ENCODE results near the gene GTSF1L.

The GTSF1L gene

GRCh38 chr20:43724383-43724782, 2.4 kb downstream of the GTSF1L start:
- Histone ChIP-seq H3K27ac (ENCODE audit: low read depth, low read length) (no peak overlapping the region), H3K36me3 (ENCODE audit: insufficient read depth, low read length) (no peaks in the 10 kb centered on the region), H3K9me3 (ENCODE audit: low read length) (no peaks in the 10 kb centered on the region), H3K4me1 (ENCODE audit: insufficient read depth, low read length) (no peaks in the 10 kb centered on the region), H3K4me3 (ENCODE audit: low read depth in 1 of 2, low read length in 2 of 2) (no peak overlapping the region), H3K27me3 (ENCODE audit: control insufficient read depth in 1 of 2, insufficient read depth in 2 of 2, low read length in 2 of 2) (no peaks in the 10 kb centered on the region), H3K9ac (ENCODE audit: low read length) (no peak overlapping the region)

GRCh38 chr20:43723735-43724134, 3.1 kb downstream of the GTSF1L start:
- no peak overlapping the region for H3K9ac ChIP-seq (ENCODE audit: low read length)
- no peaks in the 10 kb centered on the region for H3K4me1 ChIP-seq (ENCODE audit: insufficient read depth, low read length)
- H3K4me3 ChIP-seq (ENCODE audit: low read depth in 1 of 2, low read length in 2 of 2) = no peak overlapping the region
- no peaks in the 10 kb centered on the region for H3K9me3 ChIP-seq (ENCODE audit: low read length)
- H3K27ac ChIP-seq (ENCODE audit: low read depth, low read length) = no peak overlapping the region
- no peaks in the 10 kb centered on the region for H3K36me3 ChIP-seq (ENCODE audit: insufficient read depth, low read length)
- H3K27me3 ChIP-seq (ENCODE audit: control insufficient read depth in 1 of 2, insufficient read depth in 2 of 2, low read length in 2 of 2) = no peaks in the 10 kb centered on the region

GRCh38 chr20:43723186-43723585, 3.6 kb downstream of the GTSF1L start:
- Histone ChIP-seq H3K4me1 (ENCODE audit: insufficient read depth, low read length) (no peaks in the 10 kb centered on the region), H3K9ac (ENCODE audit: low read length) (no peak overlapping the region), H3K27ac (ENCODE audit: low read depth, low read length) (no peak overlapping the region), H3K36me3 (ENCODE audit: insufficient read depth, low read length) (no peaks in the 10 kb centered on the region), H3K9me3 (ENCODE audit: low read length) (no peaks in the 10 kb centered on the region), H3K4me3 (ENCODE audit: low read depth in 1 of 2, low read length in 2 of 2) (no peak overlapping the region), H3K27me3 (ENCODE audit: control insufficient read depth in 1 of 2, insufficient read depth in 2 of 2, low read length in 2 of 2) (no peaks in the 10 kb centered on the region)

GRCh38 chr20:43722153-43722505, 4.7 kb downstream of the GTSF1L start:
- Histone ChIP-seq H3K27me3 (ENCODE audit: control insufficient read depth in 1 of 2, insufficient read depth in 2 of 2, low read length in 2 of 2) (no peaks in the 10 kb centered on the region), H3K4me1 (ENCODE audit: insufficient read depth, low read length) (no peaks in the 10 kb centered on the region), H3K9me3 (ENCODE audit: low read length) (no peaks in the 10 kb centered on the region), H3K36me3 (ENCODE audit: insufficient read depth, low read length) (no peaks in the 10 kb centered on the region), H3K27ac (ENCODE audit: low read depth, low read length) (no peak overlapping the region), H3K9ac (ENCODE audit: low read length) (no peak overlapping the region), H3K4me3 (ENCODE audit: low read depth in 1 of 2, low read length in 2 of 2) (no peak overlapping the region)

- Histone ChIP-seq H3K4me1 (ENCODE audit: insufficient read depth, low read length) (no peaks in the 10 kb centered on the region), H3K27me3 (ENCODE audit: control insufficient read depth in 1 of 2, insufficient read depth in 2 of 2, low read length in 2 of 2) (no peaks in the 10 kb centered on the region), H3K9me3 (ENCODE audit: low read length) (no peaks in the 10 kb centered on the region), H3K27ac (ENCODE audit: low read depth, low read length) (no peak overlapping the region), H3K36me3 (ENCODE audit: insufficient read depth, low read length) (no peaks in the 10 kb centered on the region), H3K4me3 (ENCODE audit: low read depth in 1 of 2, low read length in 2 of 2) (no peak overlapping the region), H3K9ac (ENCODE audit: low read length) (no peak overlapping the region)
These were observed 5.2 kb downstream of the GTSF1L start for GRCh38 chr20:43721429-43722152.

GRCh38 chr20:43721097-43721428, 5.7 kb downstream of the GTSF1L start:
- H3K27ac ChIP-seq (ENCODE audit: low read depth, low read length) = no peak overlapping the region
- H3K4me3 ChIP-seq (ENCODE audit: low read depth in 1 of 2, low read length in 2 of 2) = no peak overlapping the region

GRCh38 chr20:43720007-43720406, 6.8 kb downstream of the GTSF1L start:
- no peaks in the 10 kb centered on the region for H3K27me3 ChIP-seq (ENCODE audit: control insufficient read depth in 1 of 2, insufficient read depth in 2 of 2, low read length in 2 of 2)
- H3K9ac ChIP-seq (ENCODE audit: low read length) = no peak overlapping the region
- H3K36me3 ChIP-seq (ENCODE audit: insufficient read depth, low read length) = no peaks in the 10 kb centered on the region
- H3K9me3 ChIP-seq (ENCODE audit: low read length) = no peaks in the 10 kb centered on the region
- no peaks in the 10 kb centered on the region for H3K4me1 ChIP-seq (ENCODE audit: insufficient read depth, low read length)
- H3K4me3 ChIP-seq (ENCODE audit: low read depth in 1 of 2, low read length in 2 of 2) = no peak overlapping the region
- H3K27ac ChIP-seq (ENCODE audit: low read depth, low read length) = no peak overlapping the region

More at GRCh38 chr20:43721097-43721428, 5.7 kb downstream of the GTSF1L start:
- H3K27me3 ChIP-seq (ENCODE audit: control insufficient read depth in 1 of 2, insufficient read depth in 2 of 2, low read length in 2 of 2) = no peaks in the 10 kb centered on the region
- H3K36me3 ChIP-seq (ENCODE audit: insufficient read depth, low read length) = no peaks in the 10 kb centered on the region
- H3K9me3 ChIP-seq (ENCODE audit: low read length) = no peaks in the 10 kb centered on the region
- H3K9ac ChIP-seq (ENCODE audit: low read length) = no peak overlapping the region
- H3K4me1 ChIP-seq (ENCODE audit: insufficient read depth, low read length) = no peaks in the 10 kb centered on the region

- H3K27ac ChIP-seq (ENCODE audit: low read depth, low read length) = no peak overlapping the region
- no peak overlapping the region for H3K4me3 ChIP-seq (ENCODE audit: low read depth in 1 of 2, low read length in 2 of 2)
- no peak overlapping the region for H3K9ac ChIP-seq (ENCODE audit: low read length)
- no peaks in the 10 kb centered on the region for H3K36me3 ChIP-seq (ENCODE audit: insufficient read depth, low read length)
- H3K27me3 ChIP-seq (ENCODE audit: control insufficient read depth in 1 of 2, insufficient read depth in 2 of 2, low read length in 2 of 2) = no peaks in the 10 kb centered on the region
- no peaks in the 10 kb centered on the region for H3K4me1 ChIP-seq (ENCODE audit: insufficient read depth, low read length)
- no peaks in the 10 kb centered on the region for H3K9me3 ChIP-seq (ENCODE audit: low read length)
These were observed 9.2 kb downstream of the GTSF1L start for GRCh38 chr20:43717616-43717995.

GRCh38 chr20:43716757-43717615, 9.8 kb downstream of the GTSF1L start:
- Histone ChIP-seq H3K4me3 (ENCODE audit: low read depth in 1 of 2, low read length in 2 of 2) (no peak overlapping the region), H3K4me1 (ENCODE audit: insufficient read depth, low read length) (no peaks in the 10 kb centered on the region), H3K9ac (ENCODE audit: low read length) (no peak overlapping the region), H3K9me3 (ENCODE audit: low read length) (no peaks in the 10 kb centered on the region), H3K36me3 (ENCODE audit: insufficient read depth, low read length) (no peaks in the 10 kb centered on the region), H3K27me3 (ENCODE audit: control insufficient read depth in 1 of 2, insufficient read depth in 2 of 2, low read length in 2 of 2) (no peaks in the 10 kb centered on the region), H3K27ac (ENCODE audit: low read depth, low read length) (no peak overlapping the region)

- no peaks in the 10 kb centered on the region for H3K9me3 ChIP-seq (ENCODE audit: low read length)
- no peak overlapping the region for H3K9ac ChIP-seq (ENCODE audit: low read length)
- no peaks in the 10 kb centered on the region for H3K27me3 ChIP-seq (ENCODE audit: control insufficient read depth in 1 of 2, insufficient read depth in 2 of 2, low read length in 2 of 2)
- no peak overlapping the region for H3K27ac ChIP-seq (ENCODE audit: low read depth, low read length)
- H3K36me3 ChIP-seq (ENCODE audit: insufficient read depth, low read length) = no peaks in the 10 kb centered on the region
- H3K4me3 ChIP-seq (ENCODE audit: low read depth in 1 of 2, low read length in 2 of 2) = no peak overlapping the region
- H3K4me1 ChIP-seq (ENCODE audit: insufficient read depth, low read length) = no peaks in the 10 kb centered on the region
These were observed 10.7 kb downstream of the GTSF1L start for GRCh38 chr20:43716123-43716522.

GRCh38 chr20:43715511-43715910, 11.3 kb downstream of the GTSF1L start:
- Histone ChIP-seq H3K36me3 (ENCODE audit: insufficient read depth, low read length) (no peaks in the 10 kb centered on the region), H3K4me3 (ENCODE audit: low read depth in 1 of 2, low read length in 2 of 2) (no peak overlapping the region), H3K9ac (ENCODE audit: low read length) (no peak overlapping the region), H3K9me3 (ENCODE audit: low read length) (no peaks in the 10 kb centered on the region), H3K27me3 (ENCODE audit: control insufficient read depth in 1 of 2, insufficient read depth in 2 of 2, low read length in 2 of 2) (no peaks in the 10 kb centered on the region), H3K4me1 (ENCODE audit: insufficient read depth, low read length) (no peaks in the 10 kb centered on the region), H3K27ac (ENCODE audit: low read depth, low read length) (no peak overlapping the region)

GRCh38 chr20:43715044-43715443, 11.8 kb downstream of the GTSF1L start:
- no peak overlapping the region for H3K4me3 ChIP-seq (ENCODE audit: low read depth in 1 of 2, low read length in 2 of 2)
- H3K9me3 ChIP-seq (ENCODE audit: low read length) = no peaks in the 10 kb centered on the region
- H3K27me3 ChIP-seq (ENCODE audit: control insufficient read depth in 1 of 2, insufficient read depth in 2 of 2, low read length in 2 of 2) = no peaks in the 10 kb centered on the region
- H3K27ac ChIP-seq (ENCODE audit: low read depth, low read length) = no peak overlapping the region
- H3K4me1 ChIP-seq (ENCODE audit: insufficient read depth, low read length) = no peaks in the 10 kb centered on the region
- no peaks in the 10 kb centered on the region for H3K36me3 ChIP-seq (ENCODE audit: insufficient read depth, low read length)
- H3K9ac ChIP-seq (ENCODE audit: low read length) = no peak overlapping the region
